WTC11 (cell line): ENCODE data around the gene MBTPS2. TPM values are rescaled to one million over a fixed set of nuclear protein-coding genes. Genes with fewer than 3 reads are reported as not detected.

ENCODE experiments used
- ATAC-seq: fragments of 200-7000 bp; cut with Tn5 transposase; 2 replicates; pipeline ENCODE4 v1.10.0; 2021; ENCODE audit warnings: mild to moderate bottlenecking, moderate library complexity
- CTCF ChIA-PET: fragments of 300-600 bp; sonication (Branson Sonifier 250); formaldehyde crosslinking; loops from one replicate; lab custom pipeline; 2021; ENCODE audit warnings: antibody characterized with exemption; lab: Charles Lee
- POLR2A ChIA-PET: fragments of 350-600 bp; sonication (Branson Sonifier 250); formaldehyde crosslinking; loops from one replicate; lab custom pipeline; 2021; ENCODE audit warnings: antibody characterized with exemption; lab: Charles Lee
- DNase-seq: peaks from one replicate; pipeline ENCODE4 v3.0.0; 2021; ENCODE audit warnings: low spot score
- H3K27ac Mint-ChIP-seq: 2 replicates; pipeline ENCODE4 v1.8.0; 2021; ENCODE audit warnings: mixed read lengths
- H3K27me3 Mint-ChIP-seq: 2 replicates; pipeline ENCODE4 v1.8.0; 2021; ENCODE audit warnings: low read depth, mild to moderate bottlenecking, moderate library complexity, mixed read lengths
- H3K36me3 Mint-ChIP-seq: 2 replicates; pipeline ENCODE4 v1.8.0; 2021; ENCODE audit warnings: mixed read lengths
- H3K4me1 Mint-ChIP-seq: 2 replicates; pipeline ENCODE4 v1.8.0; 2022; ENCODE audit warnings: mixed read lengths
- H3K4me3 Mint-ChIP-seq: 2 replicates; pipeline ENCODE4 v1.8.0; 2021; ENCODE audit warnings: mild to moderate bottlenecking, moderate library complexity, mixed read lengths
- H3K9me3 Mint-ChIP-seq: 2 replicates; pipeline ENCODE4 v1.8.0; 2021; ENCODE audit warnings: mixed read lengths
- ELF4 ChIP-seq: sonication (generic); formaldehyde crosslinking; IDR thresholded peaks from 2 replicates; pipeline ENCODE4 v1.8.1; 2022; ENCODE audit warnings: low read depth, mild to moderate bottlenecking, moderate library complexity, missing genetic modification reagents
- NFYB ChIP-seq: sonication (generic); formaldehyde crosslinking; conservative IDR thresholded peaks from 2 replicates; pipeline ENCODE4 v1.8.0; 2022; ENCODE audit warnings: low read depth, missing genetic modification reagents
- RORB ChIP-seq: fragments of 250-450 bp; sonication (Bioruptor Pico); IDR thresholded peaks from 2 replicates; pipeline ENCODE4 v1.9.0; 2021; ENCODE audit warnings: mild to moderate bottlenecking
- SMAD3 ChIP-seq: sonication (generic); formaldehyde crosslinking; IDR thresholded peaks from 2 replicates; pipeline ENCODE4 v1.8.0; 2022; ENCODE audit warnings: missing genetic modification reagents, mild to moderate bottlenecking, borderline replicate concordance
- TEAD4 ChIP-seq: sonication (generic); formaldehyde crosslinking; IDR thresholded peaks from 2 replicates; pipeline ENCODE4 v1.8.0; 2022; ENCODE audit warnings: mild to moderate bottlenecking, missing genetic modification reagents
- ZNF121 ChIP-seq: sonication (generic); formaldehyde crosslinking; IDR thresholded peaks from 2 replicates; pipeline ENCODE4 v1.8.0; 2023; ENCODE audit warnings: missing genetic modification reagents
- ZNF416 ChIP-seq: fragments of 250-450 bp; sonication (Bioruptor Pico); IDR thresholded peaks from 2 replicates; pipeline ENCODE4 v1.9.0; 2021; ENCODE audit warnings: mild to moderate bottlenecking, inconsistent platforms
- ZNF423 ChIP-seq: fragments of 250-450 bp; sonication (Bioruptor Pico); IDR thresholded peaks from 2 replicates; pipeline ENCODE4 v2.1.2; 2022; ENCODE audit warnings: mild to moderate bottlenecking, moderate library complexity
- total RNA-seq: library from RNA; stranded (reverse); gene quantifications from 3 replicates; pipeline ENCODE4 v1.2.3, GENCODE V29; 2021
- TF ChIP-seq, protein P1 (sequence below): sonication (generic); formaldehyde crosslinking; IDR thresholded peaks from 2 replicates; pipeline ENCODE4 v1.8.1; 2022; ENCODE audit warnings: low read depth, missing genetic modification reagents, borderline replicate concordance
- TF ChIP-seq, protein P2 (sequence below): sonication (generic); formaldehyde crosslinking; IDR thresholded peaks from 2 replicates; pipeline ENCODE4 v1.8.0; 2022; ENCODE audit warnings: mild to moderate bottlenecking, missing genetic modification reagents
- TF ChIP-seq, protein P3 (sequence below): fragments of 250-450 bp; sonication (Bioruptor Pico); IDR thresholded peaks from 2 replicates; pipeline ENCODE4 v1.9.0; 2021; ENCODE audit warnings: mild to moderate bottlenecking, borderline replicate concordance
- TF ChIP-seq, protein P4 (sequence below): sonication (generic); formaldehyde crosslinking; IDR thresholded peaks from 2 replicates; pipeline ENCODE4 v1.8.0; 2022; ENCODE audit warnings: missing genetic modification reagents

Gene MBTPS2
- total RNA-seq, 1 experiment from 2014 or later = 9.1 TPM

DNA sequence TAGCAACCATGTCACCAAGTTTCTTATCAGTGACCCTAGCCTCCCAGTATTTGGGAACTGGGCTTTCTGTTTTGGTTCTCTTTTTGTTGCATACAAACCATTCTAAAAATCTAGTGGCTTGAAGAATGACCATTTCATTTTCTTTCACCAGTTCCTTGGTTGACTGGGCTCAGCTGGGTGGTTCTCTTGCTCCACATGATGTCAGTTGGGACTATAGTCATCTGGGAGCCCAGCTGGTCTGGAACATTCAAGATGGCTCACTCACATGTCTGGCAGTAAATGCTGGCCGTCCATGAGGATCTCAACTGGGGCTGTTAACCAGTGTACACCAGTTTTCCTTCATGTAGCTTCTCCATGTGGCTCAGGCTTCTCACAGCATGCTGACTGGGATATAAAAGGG, 27.6 kb upstream of the MBTPS2 start (continued):
- TF ChIP-seq, protein P1, sequence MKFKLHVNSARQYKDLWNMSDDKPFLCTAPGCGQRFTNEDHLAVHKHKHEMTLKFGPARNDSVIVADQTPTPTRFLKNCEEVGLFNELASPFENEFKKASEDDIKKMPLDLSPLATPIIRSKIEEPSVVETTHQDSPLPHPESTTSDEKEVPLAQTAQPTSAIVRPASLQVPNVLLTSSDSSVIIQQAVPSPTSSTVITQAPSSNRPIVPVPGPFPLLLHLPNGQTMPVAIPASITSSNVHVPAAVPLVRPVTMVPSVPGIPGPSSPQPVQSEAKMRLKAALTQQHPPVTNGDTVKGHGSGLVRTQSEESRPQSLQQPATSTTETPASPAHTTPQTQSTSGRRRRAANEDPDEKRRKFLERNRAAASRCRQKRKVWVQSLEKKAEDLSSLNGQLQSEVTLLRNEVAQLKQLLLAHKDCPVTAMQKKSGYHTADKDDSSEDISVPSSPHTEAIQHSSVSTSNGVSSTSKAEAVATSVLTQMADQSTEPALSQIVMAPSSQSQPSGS (CRISPR knock-in tag) = no peak

DNA sequence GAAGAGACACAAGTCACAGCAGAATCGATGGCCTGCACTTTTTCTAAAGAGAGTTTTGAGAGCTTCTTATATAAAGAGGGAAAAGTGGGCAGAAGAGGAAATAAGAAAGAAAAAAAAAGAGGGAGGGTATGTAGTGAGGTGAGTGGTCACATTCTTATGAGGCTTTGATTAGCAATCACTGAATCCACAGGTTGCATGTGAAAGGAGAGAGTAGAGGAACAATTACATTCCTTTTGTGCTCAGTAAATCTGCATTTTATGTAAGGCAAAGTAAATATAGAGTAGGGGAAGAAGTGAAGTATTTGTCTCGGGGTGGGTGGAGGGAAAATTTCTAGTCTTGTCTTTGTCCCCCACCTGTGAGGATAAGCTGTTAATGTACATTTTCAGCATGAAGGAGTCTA, 26.8 kb upstream of the MBTPS2 start:
- ATAC-seq (peak; percentile 79), DNase-seq (no peak)
- TF ChIP-seq TEAD4 (CRISPR knock-in tag) (no peak), ELF4 (CRISPR knock-in tag) (no peak), ZNF423 (no peak), NFYB (no peak), ZNF121 (no peak), ZNF416 (CRISPR knock-in tag) (no peak), SMAD3 (CRISPR knock-in tag) (no peak), RORB (CRISPR knock-in tag) (no peak)
- TF ChIP-seq, protein P2, sequence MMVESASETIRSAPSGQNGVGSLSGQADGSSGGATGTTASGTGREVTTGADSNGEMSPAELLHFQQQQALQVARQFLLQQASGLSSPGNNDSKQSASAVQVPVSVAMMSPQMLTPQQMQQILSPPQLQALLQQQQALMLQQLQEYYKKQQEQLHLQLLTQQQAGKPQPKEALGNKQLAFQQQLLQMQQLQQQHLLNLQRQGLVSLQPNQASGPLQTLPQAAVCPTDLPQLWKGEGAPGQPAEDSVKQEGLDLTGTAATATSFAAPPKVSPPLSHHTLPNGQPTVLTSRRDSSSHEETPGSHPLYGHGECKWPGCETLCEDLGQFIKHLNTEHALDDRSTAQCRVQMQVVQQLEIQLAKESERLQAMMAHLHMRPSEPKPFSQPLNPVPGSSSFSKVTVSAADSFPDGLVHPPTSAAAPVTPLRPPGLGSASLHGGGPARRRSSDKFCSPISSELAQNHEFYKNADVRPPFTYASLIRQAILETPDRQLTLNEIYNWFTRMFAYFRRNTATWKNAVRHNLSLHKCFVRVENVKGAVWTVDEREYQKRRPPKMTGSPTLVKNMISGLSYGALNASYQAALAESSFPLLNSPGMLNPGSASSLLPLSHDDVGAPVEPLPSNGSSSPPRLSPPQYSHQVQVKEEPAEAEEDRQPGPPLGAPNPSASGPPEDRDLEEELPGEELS (CRISPR knock-in tag) = no peak
- H3K4me1 Mint-ChIP-seq = peaks cover 35% of the 10 kb centered on the region
- peaks cover 17% of the 10 kb centered on the region for H3K36me3 Mint-ChIP-seq
- H3K9me3 Mint-ChIP-seq = peaks cover 27% of the 10 kb centered on the region
- peak overlapping the region; percentile 93 for H3K27ac Mint-ChIP-seq
- H3K27me3 Mint-ChIP-seq = no peaks in the 10 kb centered on the region; the same call in 1 of the 2 replicates
- H3K4me3 Mint-ChIP-seq = no peak overlapping the region
- ChIA-PET POLR2A (no interaction called here), CTCF (no interaction called here)

DNA sequence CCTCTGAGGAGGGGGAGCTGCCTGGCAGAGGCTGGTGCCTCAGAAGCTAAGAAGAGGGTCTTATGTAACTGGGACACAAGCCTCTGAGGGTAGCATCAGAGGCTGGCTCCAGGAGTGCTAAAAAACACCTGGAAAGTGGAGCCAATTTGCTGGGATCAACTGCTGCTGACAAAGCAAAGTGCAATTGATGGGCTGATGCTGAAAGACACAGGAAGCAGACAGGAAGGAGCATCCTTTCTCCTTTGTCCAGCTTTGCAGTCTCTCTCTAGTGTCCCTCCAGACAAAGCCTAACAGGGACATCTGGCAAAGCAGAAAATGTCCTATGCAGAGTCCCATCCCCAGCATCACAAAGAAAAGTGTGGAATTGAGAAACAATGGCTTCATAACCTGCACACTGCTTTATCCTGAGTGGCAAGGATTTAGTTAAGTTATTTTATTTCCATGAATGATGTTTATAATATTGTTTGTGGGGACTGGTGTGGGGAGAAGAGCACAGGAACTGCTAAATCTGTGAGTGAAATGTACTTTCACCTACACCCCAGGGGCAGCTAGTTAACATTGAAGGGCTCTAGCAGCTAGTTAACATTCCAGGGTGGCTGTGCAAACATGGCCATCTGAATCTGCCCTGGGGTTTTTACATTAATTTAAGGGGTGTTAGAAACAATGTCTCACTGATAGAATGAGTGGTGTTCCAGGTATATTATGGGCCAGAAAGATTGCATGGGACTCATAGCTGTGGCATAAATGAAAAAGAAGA, 25.6 kb upstream of the MBTPS2 start:
- CTCF ChIA-PET = no interaction called here
- TF ChIP-seq, protein P3, sequence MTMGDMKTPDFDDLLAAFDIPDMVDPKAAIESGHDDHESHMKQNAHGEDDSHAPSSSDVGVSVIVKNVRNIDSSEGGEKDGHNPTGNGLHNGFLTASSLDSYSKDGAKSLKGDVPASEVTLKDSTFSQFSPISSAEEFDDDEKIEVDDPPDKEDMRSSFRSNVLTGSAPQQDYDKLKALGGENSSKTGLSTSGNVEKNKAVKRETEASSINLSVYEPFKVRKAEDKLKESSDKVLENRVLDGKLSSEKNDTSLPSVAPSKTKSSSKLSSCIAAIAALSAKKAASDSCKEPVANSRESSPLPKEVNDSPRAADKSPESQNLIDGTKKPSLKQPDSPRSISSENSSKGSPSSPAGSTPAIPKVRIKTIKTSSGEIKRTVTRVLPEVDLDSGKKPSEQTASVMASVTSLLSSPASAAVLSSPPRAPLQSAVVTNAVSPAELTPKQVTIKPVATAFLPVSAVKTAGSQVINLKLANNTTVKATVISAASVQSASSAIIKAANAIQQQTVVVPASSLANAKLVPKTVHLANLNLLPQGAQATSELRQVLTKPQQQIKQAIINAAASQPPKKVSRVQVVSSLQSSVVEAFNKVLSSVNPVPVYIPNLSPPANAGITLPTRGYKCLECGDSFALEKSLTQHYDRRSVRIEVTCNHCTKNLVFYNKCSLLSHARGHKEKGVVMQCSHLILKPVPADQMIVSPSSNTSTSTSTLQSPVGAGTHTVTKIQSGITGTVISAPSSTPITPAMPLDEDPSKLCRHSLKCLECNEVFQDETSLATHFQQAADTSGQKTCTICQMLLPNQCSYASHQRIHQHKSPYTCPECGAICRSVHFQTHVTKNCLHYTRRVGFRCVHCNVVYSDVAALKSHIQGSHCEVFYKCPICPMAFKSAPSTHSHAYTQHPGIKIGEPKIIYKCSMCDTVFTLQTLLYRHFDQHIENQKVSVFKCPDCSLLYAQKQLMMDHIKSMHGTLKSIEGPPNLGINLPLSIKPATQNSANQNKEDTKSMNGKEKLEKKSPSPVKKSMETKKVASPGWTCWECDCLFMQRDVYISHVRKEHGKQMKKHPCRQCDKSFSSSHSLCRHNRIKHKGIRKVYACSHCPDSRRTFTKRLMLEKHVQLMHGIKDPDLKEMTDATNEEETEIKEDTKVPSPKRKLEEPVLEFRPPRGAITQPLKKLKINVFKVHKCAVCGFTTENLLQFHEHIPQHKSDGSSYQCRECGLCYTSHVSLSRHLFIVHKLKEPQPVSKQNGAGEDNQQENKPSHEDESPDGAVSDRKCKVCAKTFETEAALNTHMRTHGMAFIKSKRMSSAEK (CRISPR knock-in tag) = no peak
- TF ChIP-seq, protein P4, sequence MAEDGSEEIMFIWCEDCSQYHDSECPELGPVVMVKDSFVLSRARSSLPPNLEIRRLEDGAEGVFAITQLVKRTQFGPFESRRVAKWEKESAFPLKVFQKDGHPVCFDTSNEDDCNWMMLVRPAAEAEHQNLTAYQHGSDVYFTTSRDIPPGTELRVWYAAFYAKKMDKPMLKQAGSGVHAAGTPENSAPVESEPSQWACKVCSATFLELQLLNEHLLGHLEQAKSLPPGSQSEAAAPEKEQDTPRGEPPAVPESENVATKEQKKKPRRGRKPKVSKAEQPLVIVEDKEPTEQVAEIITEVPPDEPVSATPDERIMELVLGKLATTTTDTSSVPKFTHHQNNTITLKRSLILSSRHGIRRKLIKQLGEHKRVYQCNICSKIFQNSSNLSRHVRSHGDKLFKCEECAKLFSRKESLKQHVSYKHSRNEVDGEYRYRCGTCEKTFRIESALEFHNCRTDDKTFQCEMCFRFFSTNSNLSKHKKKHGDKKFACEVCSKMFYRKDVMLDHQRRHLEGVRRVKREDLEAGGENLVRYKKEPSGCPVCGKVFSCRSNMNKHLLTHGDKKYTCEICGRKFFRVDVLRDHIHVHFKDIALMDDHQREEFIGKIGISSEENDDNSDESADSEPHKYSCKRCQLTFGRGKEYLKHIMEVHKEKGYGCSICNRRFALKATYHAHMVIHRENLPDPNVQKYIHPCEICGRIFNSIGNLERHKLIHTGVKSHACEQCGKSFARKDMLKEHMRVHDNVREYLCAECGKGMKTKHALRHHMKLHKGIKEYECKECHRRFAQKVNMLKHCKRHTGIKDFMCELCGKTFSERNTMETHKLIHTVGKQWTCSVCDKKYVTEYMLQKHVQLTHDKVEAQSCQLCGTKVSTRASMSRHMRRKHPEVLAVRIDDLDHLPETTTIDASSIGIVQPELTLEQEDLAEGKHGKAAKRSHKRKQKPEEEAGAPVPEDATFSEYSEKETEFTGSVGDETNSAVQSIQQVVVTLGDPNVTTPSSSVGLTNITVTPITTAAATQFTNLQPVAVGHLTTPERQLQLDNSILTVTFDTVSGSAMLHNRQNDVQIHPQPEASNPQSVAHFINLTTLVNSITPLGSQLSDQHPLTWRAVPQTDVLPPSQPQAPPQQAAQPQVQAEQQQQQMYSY (CRISPR knock-in tag) = peak; percentile 85
- ATAC-seq = peak; percentile 61
- H3K4me1 Mint-ChIP-seq = peaks cover 35% of the 10 kb centered on the region
- DNase-seq = no peak
- H3K27ac Mint-ChIP-seq = peak overlapping the region; percentile 93
- no peak overlapping the region for H3K4me3 Mint-ChIP-seq
- H3K27me3 Mint-ChIP-seq = no peaks in the 10 kb centered on the region; the same call in 1 of the 2 replicates
- H3K36me3 Mint-ChIP-seq = peaks cover 17% of the 10 kb centered on the region
- H3K9me3 Mint-ChIP-seq = peaks cover 24% of the 10 kb centered on the region
- POLR2A ChIA-PET = interaction anchor here (0.6 kb wide), 1 partner anchor 13 kb away, joined by 3 read pairs; no protein-coding TSS in a partner anchor
